Measurements from ENCODE around the gene EIF2B2. TPM values are rescaled to one million over a fixed set of nuclear protein-coding genes. Genes with fewer than 3 reads are reported as not detected.
A peak's percentile ranks its signal among the peaks of the same experiment; 100 is the strongest.

EIF2B2 gene
- total RNA-seq, 4 donors from 2014 or later = 47.0 to 94.8 (median 69.3) TPM

- H3K9me3 ChIP-seq = no peaks in the 10 kb centered on the region
- H3K4me3 ChIP-seq (replicated peaks in 1 of 3) = no peak overlapping the region
- intact Hi-C loops (cut with DNase I) = no loop called here
- no peak for TF ChIP-seq CTCF (IDR thresholded peaks at IDR 0.05)
- TF ChIP-seq POLR2A (IDR thresholded peaks at IDR 0.05) = no peak
- peaks cover 0 to 3% of the 10 kb centered on the region in 2 donors for H3K36me3 ChIP-seq
- H3K27ac ChIP-seq = no peak overlapping the region
- no peak for DNase-seq
- peaks cover 18 to 29% of the 10 kb centered on the region in 2 donors for H3K4me1 ChIP-seq
- 82 to 86% methylated on average over 6 of the region's 6 CpGs for WGBS, 2 donors
- H3K27me3 ChIP-seq = no peaks in the 10 kb centered on the region
Measured at GRCh38 chr14:75042035-75042434, 39.3 kb downstream of the EIF2B2 start.

- H3K27ac ChIP-seq = peak overlapping the region in 2 of 3 donors; percentile 11 to 52
Measured at GRCh38 chr14:75044322-75044721, 41.6 kb downstream of the EIF2B2 start.

GRCh38 chr14:75044752-75045151, 42.0 kb downstream of the EIF2B2 start:
- intact Hi-C loops (cut with DNase I) = no loop called here
- peaks cover 33 to 44% of the 10 kb centered on the region in 2 donors for H3K4me1 ChIP-seq

More at GRCh38 chr14:75044322-75044721, 41.6 kb downstream of the EIF2B2 start:
- H3K36me3 ChIP-seq = peaks cover 0 to 3% of the 10 kb centered on the region in 2 donors
- H3K4me1 ChIP-seq = peaks cover 29 to 42% of the 10 kb centered on the region in 2 donors
- H3K9me3 ChIP-seq = no peaks in the 10 kb centered on the region
- H3K27me3 ChIP-seq = no peaks in the 10 kb centered on the region
- 44 to 59% methylated on average over 2 of the region's 2 CpGs for WGBS, 2 donors
- TF ChIP-seq POLR2A (IDR thresholded peaks at IDR 0.05) = no peak
- TF ChIP-seq CTCF (IDR thresholded peaks at IDR 0.05) = no peak
- DNase-seq = no peak
- no peak overlapping the region for H3K4me3 ChIP-seq (replicated peaks in 1 of 3)
- intact Hi-C loops (cut with DNase I) = no loop called here

GRCh38 chr14:75046275-75046674, 43.6 kb downstream of the EIF2B2 start:
- intact Hi-C loops (cut with DNase I) = no loop called here
- Histone ChIP-seq H3K27ac (peak overlapping the region in 2 of 3 donors; percentile 46 to 47), H3K4me1 (peaks cover 43 to 53% of the 10 kb centered on the region in 2 donors), H3K9me3 (no peaks in the 10 kb centered on the region), H3K27me3 (no peaks in the 10 kb centered on the region), H3K36me3 (peaks cover 0 to 1% of the 10 kb centered on the region in 2 donors), H3K4me3 (replicated peaks in 1 of 3) (no peak overlapping the region)
- WGBS, 2 donors = 58 to 74% methylated on average over 5 of the region's 5 CpGs
- TF ChIP-seq POLR2A (IDR thresholded peaks at IDR 0.05) = peak in 1 of 2 donors; percentile 20
- no peak for TF ChIP-seq CTCF (IDR thresholded peaks at IDR 0.05)
- peak; percentile 56 to 63 for DNase-seq

More at GRCh38 chr14:75044752-75045151, 42.0 kb downstream of the EIF2B2 start:
- Histone ChIP-seq H3K27me3 (no peaks in the 10 kb centered on the region), H3K4me3 (replicated peaks in 1 of 3) (no peak overlapping the region), H3K36me3 (peaks cover 0 to 3% of the 10 kb centered on the region in 2 donors), H3K27ac (peak overlapping the region in 2 of 3 donors; percentile 11 to 52), H3K9me3 (no peaks in the 10 kb centered on the region)
- DNase-seq = no peak
- TF ChIP-seq CTCF (IDR thresholded peaks at IDR 0.05) (no peak), POLR2A (IDR thresholded peaks at IDR 0.05) (no peak)
- WGBS, 2 donors = 75 to 82% methylated on average over 8 of the region's 8 CpGs

GRCh38 chr14:75046899-75047298, 44.2 kb downstream of the EIF2B2 start:
- H3K4me1 ChIP-seq = peaks cover 47 to 53% of the 10 kb centered on the region in 2 donors
- intact Hi-C loops (cut with DNase I) = no loop called here
- H3K27ac ChIP-seq = peak overlapping the region in 2 of 3 donors; percentile 46 to 47
- no peaks in the 10 kb centered on the region for H3K9me3 ChIP-seq
- no peak for TF ChIP-seq POLR2A (IDR thresholded peaks at IDR 0.05)
- H3K4me3 ChIP-seq (replicated peaks in 1 of 3) = no peak overlapping the region
- no peak for DNase-seq
- no peaks in the 10 kb centered on the region for H3K36me3 ChIP-seq
- 93 to 95% methylated on average over 3 of the region's 3 CpGs for WGBS, 2 donors
- no peaks in the 10 kb centered on the region for H3K27me3 ChIP-seq
